ENCODE measurements around the gene NXPH4.

NXPH4 gene

GRCh38 chr12:57233357-57234232 is 17.0 kb downstream of the NXPH4 start:
- no peak for DNase-seq

- DNase-seq: no peak
These were observed 17.6 kb downstream of the NXPH4 start for GRCh38 chr12:57234233-57234570.

GRCh38 chr12:57234571-57235016 is 18.0 kb downstream of the NXPH4 start:
- DNase-seq: no peak

GRCh38 chr12:57235017-57235727 is 18.6 kb downstream of the NXPH4 start:
- no peak for DNase-seq

- no peak for DNase-seq
These were observed 19.1 kb downstream of the NXPH4 start for GRCh38 chr12:57235728-57236131.

- no peak for DNase-seq
These were observed 19.8 kb downstream of the NXPH4 start for GRCh38 chr12:57236201-57236924.

- no peak for DNase-seq
These were observed 20.5 kb downstream of the NXPH4 start for GRCh38 chr12:57236925-57237595.

GRCh38 chr12:57237596-57237931 is 21.0 kb downstream of the NXPH4 start:
- no peak for DNase-seq

- no peak for DNase-seq
These were observed 21.6 kb downstream of the NXPH4 start for GRCh38 chr12:57237932-57238853.

GRCh38 chr12:57238854-57239554 is 22.4 kb downstream of the NXPH4 start:
- peak in 1 of 2 experiments; percentile 73 for DNase-seq

- peak in 1 of 2 experiments; percentile 23 for DNase-seq
These were observed 23.0 kb downstream of the NXPH4 start for GRCh38 chr12:57239587-57240065.

- DNase-seq: peak in 1 of 2 experiments; percentile 58
These were observed 23.7 kb downstream of the NXPH4 start for GRCh38 chr12:57240066-57240921.

- DNase-seq: no peak
These were observed 24.4 kb downstream of the NXPH4 start for GRCh38 chr12:57240926-57241401.

- no peak for DNase-seq
These were observed 25.1 kb downstream of the NXPH4 start for GRCh38 chr12:57241402-57242310.

GRCh38 chr12:57242329-57242690 is 25.7 kb downstream of the NXPH4 start:
- peak; percentile 65 to 89 for DNase-seq

GRCh38 chr12:57242691-57243454 is 26.3 kb downstream of the NXPH4 start:
- peak; percentile 59 to 67 for DNase-seq

GRCh38 chr12:57243521-57244311 is 27.1 kb downstream of the NXPH4 start:
- DNase-seq: peak in 1 of 2 experiments; percentile 36

Measured in cerebellar nuclear complex (tissue), 1 donor.